Measurements from ENCODE around the gene MCCC1. TPM values are rescaled to one million over a fixed set of nuclear protein-coding genes. Genes with fewer than 3 reads are reported as not detected.
"Not testable (repeated sequence)": the region's sequence is repeated elsewhere in the genome, so short reads cannot be mapped to it uniquely, and the experiment has no call there.

MCCC1 gene
- polyA plus RNA-seq, 3 donors = 57.8 to 68.7 (median 59.4) TPM

GRCh38 chr3:183013074-183013473 lies 86.2 kb downstream of the MCCC1 start:
- 95 to 96% (median 96%) methylated on average over 5 of the region's 5 CpGs for WGBS, 3 donors
- H3K27ac ChIP-seq (ENCODE audit: low read depth, low read length) = no peak overlapping the region

DNA sequence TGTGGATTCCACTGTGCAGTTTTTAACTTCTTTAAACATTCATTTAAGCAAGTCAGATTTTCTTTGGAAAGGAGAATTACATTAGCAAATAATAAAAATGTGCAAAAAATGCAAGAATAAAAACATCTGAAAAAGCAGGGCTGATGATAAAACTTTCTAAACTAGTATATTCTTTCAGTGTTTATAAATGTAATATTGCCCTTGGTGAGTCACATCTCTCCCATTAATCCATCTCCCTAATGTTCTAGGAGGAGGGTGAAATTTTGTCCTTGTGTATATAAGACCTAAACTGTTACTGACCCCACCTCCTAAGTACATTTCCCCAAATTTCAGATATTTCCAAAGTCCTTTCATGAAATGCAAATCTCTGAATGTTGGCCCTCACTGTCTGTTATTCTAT lies 90.5 kb downstream of the MCCC1 start:
- no peak overlapping the region for H3K27ac ChIP-seq (ENCODE audit: low read depth, low read length)

DNA sequence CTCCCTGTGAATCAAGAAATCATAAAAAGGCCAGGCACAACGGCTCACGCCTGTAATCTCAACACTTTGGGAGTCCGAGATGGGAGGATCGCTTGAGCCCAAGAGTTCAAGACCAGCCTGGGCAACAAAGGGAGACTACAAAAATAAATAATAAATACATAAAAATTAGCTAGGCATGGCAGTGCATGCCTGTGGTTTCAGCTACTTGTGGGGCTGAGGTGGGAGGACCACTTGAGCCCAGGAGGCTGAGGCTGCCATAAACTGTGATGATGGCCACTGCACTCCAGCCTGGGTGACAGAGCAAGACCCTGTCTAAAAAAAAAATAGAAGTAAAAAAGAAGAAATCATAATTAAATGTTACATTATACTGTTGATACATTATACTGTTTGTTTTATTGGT lies 91.0 kb downstream of the MCCC1 start:
- 95 to 97% (median 96%) methylated on average over 4 of the region's 4 CpGs for WGBS, 3 donors

GRCh38 chr3:183006396-183007002 lies 92.8 kb downstream of the MCCC1 start:
- H3K27ac ChIP-seq (ENCODE audit: low read depth, low read length) = no peak overlapping the region
- WGBS, 3 donors = 84 to 92% (median 92%) methylated on average over 10 of the region's 10 CpGs

More for the DNA sequence above, 91.0 kb downstream of the MCCC1 start:
- H3K27ac ChIP-seq (ENCODE audit: low read depth, low read length) = no peak overlapping the region

- no peak overlapping the region for H3K27ac ChIP-seq (ENCODE audit: low read depth, low read length)
- 70 to 85% (median 79%) methylated on average over 1 of the region's 1 CpG for WGBS, 3 donors
These were observed 99.5 kb downstream of the MCCC1 start for GRCh38 chr3:182999767-183000166.

DNA sequence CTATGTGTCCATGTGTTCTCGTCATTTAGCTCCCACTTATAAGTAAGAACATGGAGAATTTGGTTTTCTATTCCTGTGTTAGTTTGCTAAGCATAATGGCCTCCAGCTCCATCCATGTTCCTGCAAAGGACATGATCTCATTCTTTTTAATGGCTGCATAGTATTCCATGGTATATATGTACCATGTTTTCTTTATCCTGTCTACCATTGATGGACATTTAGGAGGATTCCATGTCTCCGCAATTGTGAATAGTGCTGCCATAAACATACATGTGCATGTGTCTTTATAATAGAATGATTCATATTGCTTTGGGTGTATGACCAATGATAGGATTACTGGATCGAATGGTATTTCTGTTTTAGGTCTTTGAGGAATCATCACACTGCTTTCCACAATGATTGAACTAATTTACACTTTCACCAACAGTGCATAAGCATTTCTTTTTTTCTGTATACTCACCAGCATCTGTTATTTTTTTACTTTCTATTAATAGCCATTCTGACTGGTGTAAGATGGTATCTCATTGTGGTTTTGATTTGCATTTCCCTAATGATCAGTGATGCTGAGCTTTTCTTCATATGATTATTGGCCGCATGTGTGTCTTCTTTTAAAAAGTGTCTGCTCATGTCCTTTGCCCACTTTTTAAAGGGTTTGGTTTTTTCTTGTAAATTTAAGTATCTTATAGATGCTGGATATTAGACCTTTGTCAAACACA lies 105.7 kb downstream of the MCCC1 start:
- not testable (repeated sequence) for H3K27ac ChIP-seq (ENCODE audit: low read depth, low read length)
- 91 to 96% (median 96%) methylated on average over 4 of the region's 4 CpGs for WGBS, 3 donors

- no peak overlapping the region for H3K27ac ChIP-seq (ENCODE audit: low read depth, low read length)
- WGBS, 3 donors = 68 to 90% (median 84%) methylated on average over 3 of the region's 3 CpGs
These were observed 109.7 kb downstream of the MCCC1 start for GRCh38 chr3:182989566-182989965.

DNA sequence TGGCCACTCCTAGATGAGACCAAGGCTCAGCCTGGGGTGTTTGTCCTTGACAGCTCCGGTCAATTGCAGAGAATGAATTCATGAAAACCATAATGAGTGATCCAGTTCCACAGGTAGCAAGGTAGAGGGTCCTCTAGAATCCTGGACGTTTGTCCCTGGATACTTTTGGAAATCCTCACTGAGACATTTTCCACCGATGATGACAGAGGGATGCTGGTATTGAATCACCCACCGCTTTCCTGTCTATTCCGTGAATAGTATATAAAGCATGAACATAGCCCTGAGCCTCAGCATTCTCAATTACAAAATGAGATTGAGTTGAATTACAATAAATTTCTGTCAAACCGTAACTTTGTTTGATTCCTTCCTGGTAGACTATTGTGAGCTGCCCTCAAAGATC lies 113.3 kb downstream of the MCCC1 start:
- no peak overlapping the region for H3K27ac ChIP-seq (ENCODE audit: low read depth, low read length)
- 83 to 87% (median 85%) methylated on average over 6 of the region's 6 CpGs for WGBS, 3 donors

GRCh38 chr3:182983876-182984275 lies 115.4 kb downstream of the MCCC1 start:
- H3K27ac ChIP-seq (ENCODE audit: low read depth, low read length) = no peak overlapping the region

DNA sequence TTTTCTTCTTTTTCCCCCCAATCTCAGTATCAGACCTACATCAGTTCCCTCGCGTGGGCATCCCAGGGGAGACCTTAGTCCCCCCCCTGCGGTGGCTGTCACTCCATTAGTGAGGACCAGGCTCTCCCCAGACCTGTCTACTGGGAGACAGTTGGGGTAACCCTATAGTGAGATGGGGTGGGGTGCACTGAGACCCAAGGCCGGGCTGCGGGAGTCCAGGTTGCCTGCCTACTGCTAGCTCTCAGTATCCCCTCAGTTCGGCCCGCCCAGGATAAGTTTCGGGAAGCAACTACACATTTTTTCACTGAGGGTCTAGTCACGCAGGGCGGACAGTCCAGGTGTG lies 118.3 kb downstream of the MCCC1 start:
- 68 to 71% (median 70%) methylated on average over 10 of the region's 10 CpGs for WGBS, 3 donors
- no peak overlapping the region for H3K27ac ChIP-seq (ENCODE audit: low read depth, low read length)

- 1% methylated on average over 20 to 102 of the region's 106 CpGs for WGBS, 3 donors
- H3K27ac ChIP-seq (ENCODE audit: low read depth, low read length) = peak within 1 kb of the TSS; percentile 81
These were observed 118.9 kb downstream of the MCCC1 start, which contains the start of gene DCUN1D1 for GRCh38 chr3:182980204-182981037. TSS of gene DCUN1D1 (minus strand) at chr3:182980538. CDS start at chr3:182980489, 49 bp downstream.

DNA sequence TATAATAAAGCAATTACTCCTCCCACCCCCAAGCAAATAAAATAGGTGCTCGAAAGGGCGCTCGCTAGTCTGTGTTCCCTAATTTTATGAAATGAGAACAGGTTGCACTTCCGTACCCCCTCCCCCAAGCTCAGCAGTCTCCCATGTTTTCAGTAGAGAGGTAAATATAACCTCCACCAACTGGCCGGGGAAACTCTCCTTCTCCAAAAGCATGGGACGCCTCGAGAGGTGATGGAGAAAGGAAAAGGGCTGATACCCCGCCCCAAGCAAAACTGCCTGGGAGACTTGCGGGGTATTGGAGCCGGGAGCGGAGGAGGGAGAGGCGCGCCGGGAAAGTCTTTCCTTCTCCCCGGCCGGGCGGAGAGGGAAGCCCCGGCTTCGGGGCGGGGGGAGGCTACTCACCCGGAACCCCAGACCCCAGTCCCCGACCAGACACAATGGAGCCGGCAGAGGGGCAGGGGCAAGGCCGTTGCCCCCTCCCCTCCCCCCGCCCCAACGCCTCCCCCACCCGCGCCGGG lies 119.6 kb downstream of the MCCC1 start:
- 0 to 1% (median 0%) methylated on average over 23 to 29 of the region's 29 CpGs for WGBS, 3 donors
- peak overlapping the region; percentile 81 for H3K27ac ChIP-seq (ENCODE audit: low read depth, low read length)

DNA sequence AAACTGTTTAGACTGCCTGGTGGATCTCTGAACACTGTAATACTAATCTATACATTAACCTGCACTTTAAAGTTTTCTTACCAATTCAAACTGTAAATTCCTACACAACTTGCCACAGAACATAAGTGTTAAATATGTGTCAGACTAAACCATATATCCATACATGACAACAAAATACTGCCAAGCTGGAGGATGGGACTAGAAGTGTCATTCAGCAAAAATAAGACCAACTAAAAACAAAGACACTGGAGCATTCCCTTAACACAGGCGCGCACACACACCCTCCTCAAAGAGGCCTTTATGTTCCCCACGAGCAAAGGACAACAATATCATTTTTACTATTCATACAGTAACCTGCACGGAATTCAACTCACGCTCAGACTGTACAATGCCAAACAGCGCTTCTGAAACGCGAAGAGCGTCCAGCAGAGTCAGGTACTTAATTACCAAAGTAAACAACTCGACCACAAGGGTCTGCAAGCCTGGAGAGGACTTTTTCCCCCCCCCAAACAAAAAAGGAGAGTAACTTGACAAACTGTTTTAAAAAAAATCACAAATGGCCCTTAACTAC lies 120.1 kb downstream of the MCCC1 start:
- 3 to 5% (median 4%) methylated on average over 10 of the region's 10 CpGs for WGBS, 3 donors
- H3K27ac ChIP-seq (ENCODE audit: low read depth, low read length) = no peak overlapping the region

DNA sequence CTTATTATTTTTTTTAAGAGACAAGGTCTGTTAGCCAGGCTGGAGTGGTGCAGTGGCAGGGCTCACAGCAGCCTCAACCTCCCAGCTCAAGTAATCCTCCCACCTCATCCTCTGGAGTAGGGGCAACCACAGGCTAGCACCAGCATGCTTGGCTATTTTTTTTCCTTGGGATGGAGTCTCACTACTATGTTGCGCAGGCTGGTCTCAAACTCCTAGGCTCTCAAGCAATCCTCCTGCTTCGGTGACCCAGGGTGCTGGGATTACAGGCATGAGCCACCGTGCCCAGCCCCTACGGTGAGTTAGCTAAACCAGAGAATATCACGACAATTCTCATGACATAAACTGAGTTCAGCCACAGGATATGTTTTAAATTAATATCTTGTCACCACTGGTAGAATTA lies 120.9 kb downstream of the MCCC1 start:
- 74 to 80% (median 76%) methylated on average over 5 of the region's 5 CpGs for WGBS, 3 donors
- no peak overlapping the region for H3K27ac ChIP-seq (ENCODE audit: low read depth, low read length)

GRCh38 chr3:182973047-182973446 lies 126.2 kb downstream of the MCCC1 start:
- WGBS, 3 donors = 92 to 95% (median 95%) methylated on average over 5 of the region's 5 CpGs
- no peak overlapping the region for H3K27ac ChIP-seq (ENCODE audit: low read depth, low read length)

- no peak overlapping the region for H3K27ac ChIP-seq (ENCODE audit: low read depth, low read length)
- 88 to 93% (median 92%) methylated on average over 6 of the region's 6 CpGs for WGBS, 3 donors
These were observed 126.9 kb downstream of the MCCC1 start for GRCh38 chr3:182972387-182972786.

GRCh38 chr3:182971637-182972036 lies 127.7 kb downstream of the MCCC1 start:
- WGBS, 3 donors = 76 to 77% (median 77%) methylated on average over 2 of the region's 2 CpGs
- H3K27ac ChIP-seq (ENCODE audit: low read depth, low read length) = no peak overlapping the region

DNA sequence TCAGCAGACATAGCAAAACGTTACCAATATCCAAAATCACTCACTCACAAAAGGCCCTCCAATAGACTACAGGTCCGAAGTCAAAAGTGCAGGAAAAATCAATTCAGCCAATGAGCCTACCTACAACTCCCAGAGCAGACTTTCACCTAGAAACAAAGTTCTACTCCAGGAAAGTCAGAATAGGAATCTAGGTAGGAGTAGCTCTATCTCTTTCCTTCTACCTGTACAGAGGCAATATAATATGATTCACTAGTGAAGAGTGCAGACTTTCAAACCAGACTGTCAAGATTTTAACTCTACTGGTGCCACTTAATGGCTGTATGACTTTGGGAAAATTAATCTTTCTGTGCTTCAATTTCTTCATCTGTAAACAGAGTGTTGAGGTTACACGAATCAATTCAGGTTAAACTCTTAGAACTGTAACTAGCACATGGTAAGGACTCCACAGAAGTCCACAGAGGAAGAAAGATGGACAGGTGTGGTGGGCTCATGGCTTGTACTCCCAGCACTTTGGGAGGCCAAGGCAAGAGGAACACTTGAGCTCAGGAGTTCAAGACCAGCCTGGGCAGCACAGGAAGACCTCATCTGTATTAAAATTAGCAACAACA lies 128.4 kb downstream of the MCCC1 start:
- H3K27ac ChIP-seq (ENCODE audit: low read depth, low read length) = no peak overlapping the region
- 31 to 85% (median 83%) methylated on average over 3 of the region's 3 CpGs for WGBS, 3 donors
